ENCODE measurements around the gene L3MBTL4.
"Not testable (repeated sequence)": the region's sequence is repeated elsewhere in the genome, so short reads cannot be mapped to it uniquely, and the experiment has no call there.

The L3MBTL4 gene

DNA sequence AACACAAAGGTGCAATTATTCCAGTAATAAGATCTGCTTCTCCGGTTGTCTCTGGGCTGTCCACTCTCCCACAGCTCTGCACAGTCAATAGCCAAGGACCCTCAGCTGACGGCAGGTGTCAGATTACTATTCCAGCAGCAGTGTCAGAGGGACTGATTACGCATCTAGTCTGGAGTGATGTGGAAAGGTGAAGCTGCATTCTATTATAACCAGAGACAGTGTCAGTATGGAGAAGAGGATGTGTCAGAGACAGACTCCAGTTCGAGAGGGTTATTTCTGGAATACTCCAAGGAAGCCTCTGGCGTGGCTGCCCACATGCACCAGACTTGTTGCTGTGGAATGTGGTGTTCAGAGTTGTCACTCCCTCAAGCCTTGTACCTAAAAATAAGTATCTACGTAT, 355.8 kb downstream of the L3MBTL4 start:
- DNase-seq (ENCODE audit: extremely low spot score) = no peak
- POLR2A ChIA-PET = no interaction called here
- CTCF ChIA-PET = no interaction called here
- TF ChIP-seq, protein P1, sequence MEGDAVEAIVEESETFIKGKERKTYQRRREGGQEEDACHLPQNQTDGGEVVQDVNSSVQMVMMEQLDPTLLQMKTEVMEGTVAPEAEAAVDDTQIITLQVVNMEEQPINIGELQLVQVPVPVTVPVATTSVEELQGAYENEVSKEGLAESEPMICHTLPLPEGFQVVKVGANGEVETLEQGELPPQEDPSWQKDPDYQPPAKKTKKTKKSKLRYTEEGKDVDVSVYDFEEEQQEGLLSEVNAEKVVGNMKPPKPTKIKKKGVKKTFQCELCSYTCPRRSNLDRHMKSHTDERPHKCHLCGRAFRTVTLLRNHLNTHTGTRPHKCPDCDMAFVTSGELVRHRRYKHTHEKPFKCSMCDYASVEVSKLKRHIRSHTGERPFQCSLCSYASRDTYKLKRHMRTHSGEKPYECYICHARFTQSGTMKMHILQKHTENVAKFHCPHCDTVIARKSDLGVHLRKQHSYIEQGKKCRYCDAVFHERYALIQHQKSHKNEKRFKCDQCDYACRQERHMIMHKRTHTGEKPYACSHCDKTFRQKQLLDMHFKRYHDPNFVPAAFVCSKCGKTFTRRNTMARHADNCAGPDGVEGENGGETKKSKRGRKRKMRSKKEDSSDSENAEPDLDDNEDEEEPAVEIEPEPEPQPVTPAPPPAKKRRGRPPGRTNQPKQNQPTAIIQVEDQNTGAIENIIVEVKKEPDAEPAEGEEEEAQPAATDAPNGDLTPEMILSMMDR (IDR thresholded peaks at IDR 0.05; ENCODE audit: control extremely low read depth, extremely low read depth, low read depth, missing control alignments) = no peak

GRCh38 chr18:6057604-6058003, 357.1 kb downstream of the L3MBTL4 start:
- CTCF ChIA-PET = no interaction called here
- POLR2A ChIA-PET = no interaction called here
- TF ChIP-seq, protein P1 (IDR thresholded peaks at IDR 0.05; ENCODE audit: control extremely low read depth, extremely low read depth, low read depth, missing control alignments) = no peak
- no peak for DNase-seq (ENCODE audit: extremely low spot score)

- DNase-seq (ENCODE audit: extremely low spot score) = peak; percentile 28
- TF ChIP-seq, protein P1 (IDR thresholded peaks at IDR 0.05; ENCODE audit: control extremely low read depth, extremely low read depth, low read depth, missing control alignments) = no peak
- ChIA-PET POLR2A (no interaction called here), CTCF (no interaction called here)
These were observed 358.4 kb downstream of the L3MBTL4 start for GRCh38 chr18:6056171-6056910.

GRCh38 chr18:6055711-6056110, 359.0 kb downstream of the L3MBTL4 start:
- ChIA-PET CTCF (no interaction called here), POLR2A (no interaction called here)
- no peak for DNase-seq (ENCODE audit: extremely low spot score)
- TF ChIP-seq, protein P1 (IDR thresholded peaks at IDR 0.05; ENCODE audit: control extremely low read depth, extremely low read depth, low read depth, missing control alignments) = no peak

- TF ChIP-seq, protein P1 (IDR thresholded peaks at IDR 0.05; ENCODE audit: control extremely low read depth, extremely low read depth, low read depth, missing control alignments) = no peak
- no peak for DNase-seq (ENCODE audit: extremely low spot score)
- CTCF ChIA-PET = no interaction called here
- POLR2A ChIA-PET = no interaction called here
These were observed 360.4 kb downstream of the L3MBTL4 start for GRCh38 chr18:6054256-6054842.

- CTCF ChIA-PET = no interaction called here
- no peak for DNase-seq (ENCODE audit: extremely low spot score)
- TF ChIP-seq, protein P1 (IDR thresholded peaks at IDR 0.05; ENCODE audit: control extremely low read depth, extremely low read depth, low read depth, missing control alignments) = no peak
- POLR2A ChIA-PET = no interaction called here
These were observed 362.2 kb downstream of the L3MBTL4 start for GRCh38 chr18:6052449-6052913.

DNA sequence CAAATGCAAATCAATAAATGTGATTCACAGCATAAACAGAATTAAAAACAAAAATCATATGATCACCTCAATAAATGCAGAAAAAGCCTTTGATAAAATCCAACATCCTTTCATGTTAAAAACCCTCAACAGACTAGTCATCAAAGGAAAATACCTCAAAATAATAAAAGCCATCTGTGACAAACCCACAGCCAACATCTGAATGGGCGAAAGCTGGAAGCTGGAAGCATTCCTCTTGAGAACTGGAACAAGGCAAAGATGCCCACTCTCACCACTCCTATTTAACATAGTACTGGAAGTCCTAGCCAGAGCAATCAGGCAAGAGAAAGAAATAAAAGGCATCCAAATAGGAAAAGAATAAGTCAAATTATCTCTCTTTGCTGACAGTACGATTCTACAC, 367.1 kb downstream of the L3MBTL4 start:
- DNase-seq (ENCODE audit: extremely low spot score); CTCF ChIA-PET; POLR2A ChIA-PET: not testable (repeated sequence)
